HepG2 (cell line): Measurements from ENCODE around the gene HLF. TPM values are rescaled to one million over a fixed set of nuclear protein-coding genes. Genes with fewer than 3 reads are reported as not detected.
A peak's percentile ranks its signal among the peaks of the same experiment; 100 is the strongest.

Experiments
- ADNP ChIP-seq: sonication (generic); formaldehyde crosslinking; IDR thresholded peaks from 2 replicates; pipeline ENCODE4 v1.4.0; 2020; ENCODE audit warnings: missing genetic modification reagents
- AGO1 ChIP-seq: fragments of 200-400 bp; formaldehyde crosslinking; IDR thresholded peaks from 2 replicates; pipeline ENCODE4 v1.6.1; 2017; ENCODE audit warnings: mild to moderate bottlenecking, low read depth, low read length, moderate library complexity; ENCODE audit not compliant: poor library complexity, severe bottlenecking
- ERF ChIP-seq: IDR thresholded peaks from 2 replicates; pipeline ENCODE4 v1.6.1; 2018; ENCODE audit warnings: missing biosample characterization, missing genetic modification reagents
- HDAC2 ChIP-seq: sonication (generic); formaldehyde crosslinking; IDR thresholded peaks from 2 replicates; pipeline ENCODE4 v1.4.0; 2020; ENCODE audit warnings: missing genetic modification reagents
- HIVEP1 ChIP-seq: sonication (generic); formaldehyde crosslinking; IDR thresholded peaks from 2 replicates; pipeline ENCODE4 v1.4.0; 2020; ENCODE audit warnings: mild to moderate bottlenecking, missing genetic modification reagents
- NBN ChIP-seq: fragments of 450-650 bp; conservative IDR thresholded peaks from 2 replicates; pipeline ENCODE4 v1.6.1; 2017
- NFRKB ChIP-seq: fragments of 450-650 bp; IDR thresholded peaks from 2 replicates; pipeline ENCODE4 v1.6.1; 2017
- PHF8 ChIP-seq: sonication (generic); formaldehyde crosslinking; IDR thresholded peaks from 2 replicates; pipeline ENCODE4 v1.5.0; 2020; ENCODE audit warnings: missing genetic modification reagents
- POLR2A ChIP-seq, 2 experiments: IDR thresholded peaks; 2 replicates each; pipeline ENCODE4 v1.6.1; 2011; ENCODE audit warnings: low read depth in 2 of 2, low read length in 2 of 2, mild to moderate bottlenecking in 1 of 2, moderate library complexity in 1 of 2; ENCODE audit not compliant: insufficient read depth in 1 of 2
- RAD21 ChIP-seq: fragments of 450-650 bp; formaldehyde crosslinking; IDR thresholded peaks from 2 replicates; pipeline ENCODE4 v1.5.0; 2020; ENCODE audit warnings: mild to moderate bottlenecking
- RFXANK ChIP-seq: IDR thresholded peaks from 2 replicates; pipeline ENCODE4 v1.6.1; 2016
- SOX13 ChIP-seq, 3 experiments: fragments of 450-650 bp in 1 of 3; sonication (generic) in 1 of 3; formaldehyde crosslinking in 1 of 3; IDR thresholded peaks in 2 of 3; conservative IDR thresholded peaks in 1 of 3; 2 replicates each; pipeline versions ENCODE4 v1.5.0 to v1.6.1; 2016 to 2020; ENCODE audit warnings: antibody characterized with exemption in 1 of 3, mild to moderate bottlenecking in 1 of 3, missing compliant biosample characterization in 1 of 3, missing genetic modification reagents in 1 of 3, moderate library complexity in 1 of 3
- SOX5 ChIP-seq: IDR thresholded peaks from 2 replicates; pipeline ENCODE4 v1.6.1; 2016; ENCODE audit warnings: borderline replicate concordance
- YEATS2 ChIP-seq: sonication (generic); formaldehyde crosslinking; IDR thresholded peaks from 2 replicates; pipeline ENCODE4 v1.4.0; 2020; ENCODE audit warnings: missing genetic modification reagents, borderline replicate concordance
- ZNF414 ChIP-seq: sonication (generic); formaldehyde crosslinking; IDR thresholded peaks from 2 replicates; pipeline ENCODE4 v1.5.0; 2020; ENCODE audit warnings: missing genetic modification reagents
- ZNF781 ChIP-seq: sonication (generic); formaldehyde crosslinking; IDR thresholded peaks from 2 replicates; pipeline ENCODE4 v1.5.1; 2020; ENCODE audit warnings: borderline replicate concordance, mild to moderate bottlenecking, missing genetic modification reagents; ENCODE audit errors: not compliant biosample characterization
- ZNF800 ChIP-seq: sonication (generic); formaldehyde crosslinking; IDR thresholded peaks from 2 replicates; pipeline ENCODE4 v1.4.0; 2020; ENCODE audit warnings: missing genetic modification reagents
- ZSCAN30 ChIP-seq: sonication (generic); formaldehyde crosslinking; IDR thresholded peaks from 2 replicates; pipeline ENCODE4 v1.5.0; 2020; ENCODE audit warnings: mild to moderate bottlenecking, missing genetic modification reagents
- polyA plus RNA-seq, 8 experiments: library from polyadenylated mRNA; depleted of rRNA in 3 of 8; stranded (reverse) in 7 of 8; unstranded in 1 of 8; fragments of >200 nt; fragmentation: Illumina TruSeq in 4 of 8; extraction: Trizol in 4 of 8; gene quantifications; 2 replicates each; pipeline versions ENCODE4 v1.2.1 to v1.2.3, GENCODE V29; 2011 to 2016; ENCODE audit warnings: low read depth in 4 of 8, missing spikeins in 1 of 8, mixed read lengths in 1 of 8; ENCODE audit not compliant: insufficient read depth in 1 of 8
- total RNA-seq, 5 experiments: library from RNA; depleted of rRNA; stranded (reverse); fragments of >200 nt; fragmentation: Illumina TruSeq; extraction: Trizol; gene quantifications; 2 replicates each; pipeline ENCODE4 v1.2.3, GENCODE V29; 2016; ENCODE audit warnings: low read depth in 1 of 5
- TF ChIP-seq, protein P1 (sequence below): sonication (generic); formaldehyde crosslinking; IDR thresholded peaks from 2 replicates; pipeline ENCODE4 v1.9.0; 2022; ENCODE audit warnings: missing genetic modification reagents, mild to moderate bottlenecking, borderline replicate concordance
- TF ChIP-seq, protein P2 (sequence below): sonication (generic); formaldehyde crosslinking; IDR thresholded peaks from 2 replicates; pipeline ENCODE4 v1.5.0; 2020; ENCODE audit warnings: missing genetic modification reagents, mild to moderate bottlenecking, borderline replicate concordance
- TF ChIP-seq, protein P3 (sequence below): sonication (generic); formaldehyde crosslinking; IDR thresholded peaks from 2 replicates; pipeline ENCODE4 v1.5.1; 2020; ENCODE audit warnings: mild to moderate bottlenecking, moderate library complexity, missing genetic modification reagents
- TF ChIP-seq, protein P4 (sequence below): sonication (generic); formaldehyde crosslinking; IDR thresholded peaks from 2 replicates; pipeline ENCODE4 v1.4.0; 2020; ENCODE audit warnings: missing genetic modification reagents

The HLF gene
- total and polyA plus RNA-seq, 2 of the 13 experiments (the other 11 are each of a cell fraction or from before 2014, with no cell fraction given) = 202 to 346 TPM

- TF ChIP-seq ADNP (CRISPR knock-in tag) (no peak), ZNF414 (CRISPR knock-in tag) (no peak), ZNF800 (CRISPR knock-in tag) (no peak), RAD21 (CRISPR knock-in tag) (no peak), HDAC2 (no peak), AGO1 (no peak), ERF (CRISPR knock-in tag) (no peak), HIVEP1 (CRISPR knock-in tag) (0 out of 2 replicates have a peak, but pooled peaks have one; percentile 23), YEATS2 (CRISPR knock-in tag) (no peak), POLR2A (IDR thresholded peaks at IDR 0.05; ENCODE audit: insufficient read depth in 1 of 2, low read depth in 2 of 2, low read length in 2 of 2) (peak; percentile 27 to 57; a peak in 2 of 4 replicates), SOX5 (CRISPR knock-in tag) (no peak), ZNF781 (CRISPR knock-in tag) (no peak), SOX13 (IDR thresholded peaks at IDR 0.05) (no peak), SOX13 (CRISPR knock-in tag; conservative IDR thresholded peaks at IDR 0.05 in 1 of 2, IDR thresholded peaks at IDR 0.05 in 1 of 2) (no peak), PHF8 (CRISPR knock-in tag) (no peak), RFXANK (no peak), NFRKB (no peak), NBN (no peak), ZSCAN30 (0 out of 2 replicates have a peak, but pooled peaks have one; percentile 58)
- TF ChIP-seq, protein P1, sequence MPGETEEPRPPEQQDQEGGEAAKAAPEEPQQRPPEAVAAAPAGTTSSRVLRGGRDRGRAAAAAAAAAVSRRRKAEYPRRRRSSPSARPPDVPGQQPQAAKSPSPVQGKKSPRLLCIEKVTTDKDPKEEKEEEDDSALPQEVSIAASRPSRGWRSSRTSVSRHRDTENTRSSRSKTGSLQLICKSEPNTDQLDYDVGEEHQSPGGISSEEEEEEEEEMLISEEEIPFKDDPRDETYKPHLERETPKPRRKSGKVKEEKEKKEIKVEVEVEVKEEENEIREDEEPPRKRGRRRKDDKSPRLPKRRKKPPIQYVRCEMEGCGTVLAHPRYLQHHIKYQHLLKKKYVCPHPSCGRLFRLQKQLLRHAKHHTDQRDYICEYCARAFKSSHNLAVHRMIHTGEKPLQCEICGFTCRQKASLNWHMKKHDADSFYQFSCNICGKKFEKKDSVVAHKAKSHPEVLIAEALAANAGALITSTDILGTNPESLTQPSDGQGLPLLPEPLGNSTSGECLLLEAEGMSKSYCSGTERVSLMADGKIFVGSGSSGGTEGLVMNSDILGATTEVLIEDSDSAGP (CRISPR knock-in tag) = 0 out of 2 replicates have a peak, but pooled peaks have one; percentile 46
- TF ChIP-seq, protein P2, sequence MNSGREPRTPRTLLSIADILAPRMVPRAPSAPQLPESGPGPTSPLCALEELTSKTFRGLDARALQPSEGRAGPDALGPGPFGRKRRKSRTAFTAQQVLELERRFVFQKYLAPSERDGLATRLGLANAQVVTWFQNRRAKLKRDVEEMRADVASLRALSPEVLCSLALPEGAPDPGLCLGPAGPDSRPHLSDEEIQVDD (CRISPR knock-in tag) = peak; percentile 79; the same call in 1 of the 2 replicates
- TF ChIP-seq, protein P3, sequence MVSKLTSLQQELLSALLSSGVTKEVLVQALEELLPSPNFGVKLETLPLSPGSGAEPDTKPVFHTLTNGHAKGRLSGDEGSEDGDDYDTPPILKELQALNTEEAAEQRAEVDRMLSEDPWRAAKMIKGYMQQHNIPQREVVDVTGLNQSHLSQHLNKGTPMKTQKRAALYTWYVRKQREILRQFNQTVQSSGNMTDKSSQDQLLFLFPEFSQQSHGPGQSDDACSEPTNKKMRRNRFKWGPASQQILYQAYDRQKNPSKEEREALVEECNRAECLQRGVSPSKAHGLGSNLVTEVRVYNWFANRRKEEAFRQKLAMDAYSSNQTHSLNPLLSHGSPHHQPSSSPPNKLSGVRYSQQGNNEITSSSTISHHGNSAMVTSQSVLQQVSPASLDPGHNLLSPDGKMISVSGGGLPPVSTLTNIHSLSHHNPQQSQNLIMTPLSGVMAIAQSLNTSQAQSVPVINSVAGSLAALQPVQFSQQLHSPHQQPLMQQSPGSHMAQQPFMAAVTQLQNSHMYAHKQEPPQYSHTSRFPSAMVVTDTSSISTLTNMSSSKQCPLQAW (CRISPR knock-in tag) = no peak; the same call in 1 of the 2 replicates
- TF ChIP-seq, protein P4, sequence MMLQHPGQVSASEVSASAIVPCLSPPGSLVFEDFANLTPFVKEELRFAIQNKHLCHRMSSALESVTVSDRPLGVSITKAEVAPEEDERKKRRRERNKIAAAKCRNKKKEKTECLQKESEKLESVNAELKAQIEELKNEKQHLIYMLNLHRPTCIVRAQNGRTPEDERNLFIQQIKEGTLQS = no peak
These were observed 29.4 kb downstream of the HLF start (continued) for GRCh38 chr17:55294042-55294751.
